Measurements from ENCODE around the gene NABP1. TPM values are rescaled to one million over a fixed set of nuclear protein-coding genes. Genes with fewer than 3 reads are reported as not detected.

NABP1 gene
- total and polyA plus RNA-seq, 10 of the 15 experiments (the other 5 are each of a cell fraction or from before 2014, with no cell fraction given) = 22.9 to 65.7 (median 39.9) TPM

- TF ChIP-seq ASH2L (IDR thresholded peaks at IDR 0.05; ENCODE audit: borderline replicate concordance, low read depth) = no peak
- no peak for TF ChIP-seq POLR2AphosphoS2 (IDR thresholded peaks at IDR 0.05; ENCODE audit: low read depth, low read length)
- TF ChIP-seq HCFC1 (IDR thresholded peaks at IDR 0.05; ENCODE audit: low read length) = no peak
- TF ChIP-seq MEF2B (IDR thresholded peaks at IDR 0.05; ENCODE audit: partially characterized antibody, poor library complexity, severe bottlenecking) = no peak
- no peak for TF ChIP-seq CREB1 (IDR thresholded peaks at IDR 0.05; ENCODE audit: low read depth)
- no peak for DNase-seq (ENCODE audit: low read depth, low spot score)
- intact Hi-C loops (cut with micrococcal nuclease; ENCODE audit: unreplicated experiment) = no loop called here
- no peaks in the 10 kb centered on the region for H3K27me3 ChIP-seq (replicated peaks in 1 of 2; ENCODE audit: control insufficient read depth in 2 of 2, insufficient read depth in 2 of 2, low read length in 1 of 2)
- H3K36me3 ChIP-seq (ENCODE audit: control insufficient read depth in 2 of 2, insufficient read depth in 2 of 2, low read length in 1 of 2) = no peaks in the 10 kb centered on the region
- H3K4me1 ChIP-seq (ENCODE audit: control insufficient read depth, insufficient read depth, low read length) = peaks cover 14% of the 10 kb centered on the region
- no peaks in the 10 kb centered on the region for H3K9me3 ChIP-seq (replicated peaks; ENCODE audit: control insufficient read depth, insufficient read depth, low read length)
- BruUV-seq (replicated peaks) = no TSS peak
- H3K4me2 ChIP-seq (ENCODE audit: control insufficient read depth, insufficient read depth) = no peak overlapping the region
- H3K27ac ChIP-seq (ENCODE audit: control insufficient read depth, insufficient read depth) = no peak overlapping the region
- ChIA-PET RAD21 (ENCODE audit: unreplicated experiment) (interaction anchor here (1.5 kb wide), 1 partner anchor 44 kb away, joined by 3 read pairs; no protein-coding TSS in a partner anchor), SMC1A (ENCODE audit: uncharacterized antibody, unreplicated experiment) (interaction anchor here (15.3 kb wide), 1 partner anchor 13 kb away, joined by 136 read pairs; no protein-coding TSS in a partner anchor), CTCF (interaction anchor here (0.9 to 1.3 kb wide), 3 partner anchors 10 to 125 kb away, joined by 3 read pairs; no protein-coding TSS in a partner anchor), POLR2A (interaction anchor here (1.5 kb wide), 1 partner anchor 14 kb away, joined by 3 read pairs; no protein-coding TSS in a partner anchor)
- FAIRE-seq = no peak
- no peak overlapping the region for H2AFZ ChIP-seq (ENCODE audit: control insufficient read depth, low read depth, low read length)
- no peaks in the 10 kb centered on the region for H4K20me1 ChIP-seq (ENCODE audit: control insufficient read depth, insufficient read depth)
- in situ Hi-C loops (cut with MboI) = no loop called here
- H3K9ac ChIP-seq (ENCODE audit: control insufficient read depth, insufficient read depth, low read length) = no peak overlapping the region
- WGBS (ENCODE audit: insufficient coverage, insufficient replicate concordance, low lambda C conversion rate, missing lambda C conversion rate) = 100% methylated on average over 1 of the region's 1 CpG
- H3K4me3 ChIP-seq = no peak overlapping the region
- no peak for ATAC-seq
- no peaks in the 10 kb centered on the region for H3K79me2 ChIP-seq (ENCODE audit: control insufficient read depth, insufficient read depth, low read length)
Observed at GRCh38 chr2:191631754-191632153, 46.2 kb upstream of the NABP1 start.

GRCh38 chr2:191632426-191632825 lies 45.5 kb upstream of the NABP1 start:
- Histone ChIP-seq H4K20me1 (ENCODE audit: control insufficient read depth, insufficient read depth) (no peaks in the 10 kb centered on the region), H3K27ac (ENCODE audit: control insufficient read depth, insufficient read depth) (no peak overlapping the region), H3K27me3 (replicated peaks in 1 of 2; ENCODE audit: control insufficient read depth in 2 of 2, insufficient read depth in 2 of 2, low read length in 1 of 2) (no peaks in the 10 kb centered on the region), H3K4me1 (ENCODE audit: control insufficient read depth, insufficient read depth, low read length) (peaks cover 18% of the 10 kb centered on the region), H3K9ac (ENCODE audit: control insufficient read depth, insufficient read depth, low read length) (no peak overlapping the region), H3K4me3 (no peak overlapping the region), H2AFZ (ENCODE audit: control insufficient read depth, low read depth, low read length) (no peak overlapping the region), H3K36me3 (ENCODE audit: control insufficient read depth in 2 of 2, insufficient read depth in 2 of 2, low read length in 1 of 2) (no peaks in the 10 kb centered on the region), H3K79me2 (ENCODE audit: control insufficient read depth, insufficient read depth, low read length) (no peaks in the 10 kb centered on the region), H3K9me3 (replicated peaks; ENCODE audit: control insufficient read depth, insufficient read depth, low read length) (no peaks in the 10 kb centered on the region), H3K4me2 (ENCODE audit: control insufficient read depth, insufficient read depth) (no peak overlapping the region)
- intact Hi-C loops (cut with micrococcal nuclease; ENCODE audit: unreplicated experiment) = no loop called here
- ChIA-PET CTCF (interaction anchor here (0.6 to 2.0 kb wide), 3 partner anchors 9 to 21 kb away, joined by 3 to 8 read pairs (median 4); no protein-coding TSS in a partner anchor), POLR2A (no interaction called here), SMC1A (ENCODE audit: uncharacterized antibody, unreplicated experiment) (interaction anchor here (1.3 to 15.3 kb wide), 2 partner anchors 9 to 14 kb away, joined by 3 to 136 read pairs; no protein-coding TSS in a partner anchor), RAD21 (ENCODE audit: unreplicated experiment) (interaction anchor here (0.7 to 1.5 kb wide), 2 partner anchors 44 to 191 kb away, joined by 3 read pairs; no protein-coding TSS in a partner anchor)
- 62% methylated on average over 3 of the region's 3 CpGs for WGBS (ENCODE audit: insufficient coverage, insufficient replicate concordance, low lambda C conversion rate, missing lambda C conversion rate)
- ATAC-seq (no peak), FAIRE-seq (no peak), DNase-seq (ENCODE audit: low read depth, low spot score) (no peak)
- BruUV-seq (replicated peaks) = no TSS peak
- in situ Hi-C loops (cut with MboI) = no loop called here
- no peak for TF ChIP-seq NRF1 (conservative IDR thresholded peaks at IDR 0.05; ENCODE audit: low read depth, low read length)
- TF ChIP-seq CBX5 (IDR thresholded peaks at IDR 0.05; ENCODE audit: low read depth) = no peak
- no peak for TF ChIP-seq SUPT20H (IDR thresholded peaks at IDR 0.05; ENCODE audit: borderline replicate concordance, control insufficient read depth, low read depth, low read length)
- TF ChIP-seq RELA (IDR thresholded peaks at IDR 0.05; ENCODE audit: borderline replicate concordance, partially characterized antibody) = no peak
- no peak for TF ChIP-seq MEF2B (IDR thresholded peaks at IDR 0.05; ENCODE audit: partially characterized antibody, poor library complexity, severe bottlenecking)
- no peak for TF ChIP-seq CREM (IDR thresholded peaks at IDR 0.05; ENCODE audit: low read depth)
- no peak for TF ChIP-seq RFX5 (IDR thresholded peaks at IDR 0.05; ENCODE audit: low read depth, low read length)
- TF ChIP-seq SREBF2 (IDR thresholded peaks at IDR 0.05; ENCODE audit: low read length) = no peak
